ENCODE results near the gene NAALADL1.

The NAALADL1 gene

GRCh38 chr11:65055538-65055937, 2.8 kb downstream of the NAALADL1 start:
- H3K27ac ChIP-seq (ENCODE audit: low read length): peak overlapping the region; percentile 33
- H3K4me3 ChIP-seq (ENCODE audit: low read length): peak overlapping the region; percentile 31
- no peaks in the 10 kb centered on the region for H4K20me1 ChIP-seq (ENCODE audit: insufficient read depth, low read length)
- no peak for TF ChIP-seq CTCF (IDR thresholded peaks at IDR 0.05; ENCODE audit: low read depth, low read length)
- no peak for TF ChIP-seq EZH2phosphoT487 (IDR thresholded peaks at IDR 0.05; ENCODE audit: low read depth)
- H3K9me3 ChIP-seq (ENCODE audit: insufficient read depth, low read length): no peaks in the 10 kb centered on the region
- H3K4me1 ChIP-seq (ENCODE audit: low read length): peaks cover 41% of the 10 kb centered on the region
- no peak overlapping the region for H3K9ac ChIP-seq (ENCODE audit: low read length)
- no peak overlapping the region for H2AFZ ChIP-seq (ENCODE audit: low read depth, low read length)
- no peaks in the 10 kb centered on the region for H3K79me2 ChIP-seq (ENCODE audit: low read length)
- peak overlapping the region; percentile 59 for H3K4me2 ChIP-seq (ENCODE audit: low read length)
- H3K36me3 ChIP-seq (replicated peaks; ENCODE audit: low read depth, low read length): no peaks in the 10 kb centered on the region
- no peaks in the 10 kb centered on the region; the same call in 1 of the 2 replicates for H3K27me3 ChIP-seq (ENCODE audit: low read depth, low read length)

DNA sequence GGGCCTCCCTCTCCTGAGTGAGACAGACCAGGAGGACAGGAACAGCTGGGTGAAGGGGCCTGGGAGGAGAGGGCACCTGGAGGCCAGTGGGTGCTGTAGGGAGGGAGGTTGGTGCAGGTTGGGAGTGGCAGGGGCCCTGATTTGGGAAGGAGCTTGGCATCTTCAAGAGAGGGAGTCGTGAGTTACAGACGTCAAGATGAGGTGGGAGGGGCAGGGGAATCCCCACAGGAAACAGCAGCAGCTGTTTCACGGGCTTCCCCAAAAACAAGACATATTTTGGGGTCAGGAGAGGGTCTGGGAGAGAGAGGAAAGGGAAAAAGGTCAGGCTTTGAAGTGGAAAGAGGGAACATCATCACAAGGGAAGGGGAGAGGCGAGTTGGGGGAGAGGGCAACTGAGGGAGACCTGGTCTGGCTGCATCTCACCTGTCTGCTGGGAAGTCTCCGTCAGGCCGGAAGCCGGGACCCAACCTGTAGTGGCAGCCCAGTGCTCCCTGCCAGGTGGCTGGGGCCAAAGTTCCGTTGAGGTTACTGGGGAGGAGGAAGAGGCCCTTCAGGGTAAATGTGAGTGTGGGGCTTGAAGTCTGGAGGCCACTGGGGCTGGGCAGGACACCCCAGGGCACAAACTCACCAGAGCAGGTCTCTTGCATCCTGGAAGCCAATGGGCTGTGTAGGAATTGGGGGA, 4.4 kb downstream of the NAALADL1 start:
- no peak overlapping the region for H3K9ac ChIP-seq (ENCODE audit: low read length)
- H3K4me2 ChIP-seq (ENCODE audit: low read length): peak overlapping the region; percentile 21
- H3K27me3 ChIP-seq (ENCODE audit: low read depth, low read length): no peaks in the 10 kb centered on the region; the same call in 1 of the 2 replicates
- H3K9me3 ChIP-seq (ENCODE audit: insufficient read depth, low read length): no peaks in the 10 kb centered on the region
- no peak overlapping the region for H3K27ac ChIP-seq (ENCODE audit: low read length)
- no peaks in the 10 kb centered on the region for H4K20me1 ChIP-seq (ENCODE audit: insufficient read depth, low read length)
- H3K79me2 ChIP-seq (ENCODE audit: low read length): no peaks in the 10 kb centered on the region
- H3K4me3 ChIP-seq (ENCODE audit: low read length): no peak overlapping the region
- peaks cover 41% of the 10 kb centered on the region for H3K4me1 ChIP-seq (ENCODE audit: low read length)
- no peak overlapping the region for H2AFZ ChIP-seq (ENCODE audit: low read depth, low read length)
- no peaks in the 10 kb centered on the region for H3K36me3 ChIP-seq (replicated peaks; ENCODE audit: low read depth, low read length)
- TF ChIP-seq CTCF (IDR thresholded peaks at IDR 0.05; ENCODE audit: low read depth, low read length): no peak
- no peak for TF ChIP-seq EZH2phosphoT487 (IDR thresholded peaks at IDR 0.05; ENCODE audit: low read depth)

DNA sequence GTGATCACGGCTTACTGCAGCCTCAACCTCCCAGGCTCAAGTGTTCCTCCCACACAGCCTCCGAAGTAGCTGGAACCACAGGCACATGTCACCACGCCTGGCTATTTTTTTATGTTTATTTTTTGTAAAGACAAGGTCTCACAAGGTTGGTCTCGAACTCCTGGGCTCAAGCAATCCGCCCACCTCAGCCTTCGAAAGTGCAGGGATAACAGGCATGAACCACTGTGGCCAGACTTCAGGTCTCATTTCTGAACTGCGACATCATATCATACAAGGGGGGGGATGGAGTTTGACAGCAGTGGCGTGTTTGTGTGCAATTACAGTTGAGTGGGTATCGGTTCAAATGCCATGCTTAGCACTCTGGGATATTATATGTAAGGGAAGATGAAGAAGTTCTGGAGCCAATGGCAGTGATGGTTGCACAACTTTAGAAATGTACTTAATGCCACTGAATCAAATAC, 6.9 kb downstream of the NAALADL1 start:
- H3K79me2 ChIP-seq (ENCODE audit: low read length): no peaks in the 10 kb centered on the region
- no peaks in the 10 kb centered on the region for H3K36me3 ChIP-seq (replicated peaks; ENCODE audit: low read depth, low read length)
- H3K9ac ChIP-seq (ENCODE audit: low read length): no peak overlapping the region
- no peaks in the 10 kb centered on the region for H3K9me3 ChIP-seq (ENCODE audit: insufficient read depth, low read length)
- no peak for TF ChIP-seq EZH2phosphoT487 (IDR thresholded peaks at IDR 0.05; ENCODE audit: low read depth)
- TF ChIP-seq CTCF (IDR thresholded peaks at IDR 0.05; ENCODE audit: low read depth, low read length): no peak
- no peaks in the 10 kb centered on the region for H4K20me1 ChIP-seq (ENCODE audit: insufficient read depth, low read length)
- H3K4me1 ChIP-seq (ENCODE audit: low read length): peaks cover 35% of the 10 kb centered on the region
- no peak overlapping the region for H2AFZ ChIP-seq (ENCODE audit: low read depth, low read length)
- no peak overlapping the region for H3K4me3 ChIP-seq (ENCODE audit: low read length)
- 0 out of 2 replicates have a peak overlapping the region, but pooled peaks have one; percentile 6 for H3K4me2 ChIP-seq (ENCODE audit: low read length)
- no peaks in the 10 kb centered on the region; the same call in 1 of the 2 replicates for H3K27me3 ChIP-seq (ENCODE audit: low read depth, low read length)
- H3K27ac ChIP-seq (ENCODE audit: low read length): no peak overlapping the region

- no peaks in the 10 kb centered on the region for H3K79me2 ChIP-seq (ENCODE audit: low read length)
- TF ChIP-seq EZH2phosphoT487 (IDR thresholded peaks at IDR 0.05; ENCODE audit: low read depth) (no peak), CTCF (IDR thresholded peaks at IDR 0.05; ENCODE audit: low read depth, low read length) (no peak)
- H3K4me1 ChIP-seq (ENCODE audit: low read length): peaks cover 5% of the 10 kb centered on the region
- H3K4me2 ChIP-seq (ENCODE audit: low read length): no peak overlapping the region
- H2AFZ ChIP-seq (ENCODE audit: low read depth, low read length): no peak overlapping the region
- H3K27ac ChIP-seq (ENCODE audit: low read length): no peak overlapping the region
- H4K20me1 ChIP-seq (ENCODE audit: insufficient read depth, low read length): no peaks in the 10 kb centered on the region
- peaks cover 6% of the 10 kb centered on the region for H3K36me3 ChIP-seq (replicated peaks; ENCODE audit: low read depth, low read length)
- no peak overlapping the region for H3K9ac ChIP-seq (ENCODE audit: low read length)
- no peak overlapping the region for H3K4me3 ChIP-seq (ENCODE audit: low read length)
- no peaks in the 10 kb centered on the region; the same call in 1 of the 2 replicates for H3K27me3 ChIP-seq (ENCODE audit: low read depth, low read length)
- H3K9me3 ChIP-seq (ENCODE audit: insufficient read depth, low read length): no peaks in the 10 kb centered on the region
Observed at GRCh38 chr11:65047581-65048422, 10.6 kb downstream of the NAALADL1 start.

Data from OCI-LY3 (cell line).